IPS-11a (cell line): ENCODE measurements around the gene VTN.

Source experiments
- H3K4me3 ChIP-seq: one replicate; pipeline ENCODE4 v1.5.1; 2013; ENCODE audit warnings: low read depth, low read length, control low read depth

VTN gene

DNA sequence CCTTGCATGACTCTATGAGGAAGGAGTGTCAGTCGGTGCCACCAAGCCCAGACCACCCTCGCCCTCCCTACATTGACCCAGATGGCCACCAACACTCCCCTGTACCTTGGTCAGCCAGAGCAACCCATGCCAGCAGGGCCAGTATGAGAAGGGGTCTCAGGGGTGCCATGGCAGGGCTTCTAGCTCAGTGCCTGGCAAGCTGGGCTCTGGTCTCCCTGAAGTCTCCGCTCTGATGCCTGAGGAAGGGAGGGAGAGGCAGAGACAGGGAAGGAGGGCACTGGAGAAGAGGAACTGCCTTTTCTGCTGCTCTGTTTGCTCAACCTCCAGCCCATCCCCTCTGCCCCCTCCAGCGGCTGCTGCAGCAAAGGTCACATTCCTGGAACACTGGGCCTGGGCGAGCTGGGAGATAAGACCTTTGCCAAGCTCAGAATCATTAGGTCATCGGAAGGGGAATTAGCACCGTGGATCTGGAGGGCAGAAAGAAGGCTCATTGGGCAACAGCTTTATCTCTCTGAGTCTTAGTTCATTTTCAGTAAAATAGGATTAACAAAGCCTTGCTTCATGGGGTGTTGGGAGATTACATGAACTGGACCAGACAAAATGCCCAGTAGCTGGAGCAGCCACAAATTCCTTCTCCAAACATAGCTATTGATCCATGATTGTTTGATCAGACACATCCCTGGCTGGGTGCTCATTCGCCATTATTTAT is at the start of gene VTN:
TSS of gene VTN (minus strand) at position 273 of the 709 bp plus-strand sequence. CDS start at position 169, 104 bp downstream.
- H3K4me3 ChIP-seq: no peak within 1 kb of the TSS

DNA sequence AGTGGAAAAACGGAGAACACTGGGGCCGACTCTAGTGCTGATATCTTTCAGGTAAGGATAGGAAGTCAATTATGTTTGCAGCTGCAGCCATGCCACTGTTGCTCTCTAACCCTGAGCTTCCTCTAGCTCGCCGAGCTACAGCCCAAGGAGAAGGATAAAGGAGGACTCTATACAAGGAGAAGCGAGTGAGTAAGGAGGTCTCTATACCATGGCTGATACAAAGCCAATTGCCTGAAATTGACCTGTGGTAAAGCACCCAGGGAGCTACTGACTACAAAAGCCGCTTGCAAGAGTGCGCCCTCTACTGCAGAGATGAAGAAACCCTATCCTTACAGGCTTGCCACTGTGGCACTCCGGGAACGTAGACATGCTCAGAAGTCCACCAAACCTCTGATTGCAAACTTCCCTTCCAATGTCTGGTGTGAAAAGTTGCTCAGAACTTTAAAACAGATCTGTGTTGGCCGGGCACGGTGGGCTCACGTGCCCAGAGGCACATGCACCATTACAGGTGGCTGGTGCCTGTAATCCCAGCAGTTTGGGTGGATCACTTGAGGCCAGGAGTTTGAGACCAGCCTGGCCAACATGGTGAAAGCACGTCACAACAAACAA is 46.7 kb upstream of the VTN start:
- no peak overlapping the region for H3K4me3 ChIP-seq

DNA sequence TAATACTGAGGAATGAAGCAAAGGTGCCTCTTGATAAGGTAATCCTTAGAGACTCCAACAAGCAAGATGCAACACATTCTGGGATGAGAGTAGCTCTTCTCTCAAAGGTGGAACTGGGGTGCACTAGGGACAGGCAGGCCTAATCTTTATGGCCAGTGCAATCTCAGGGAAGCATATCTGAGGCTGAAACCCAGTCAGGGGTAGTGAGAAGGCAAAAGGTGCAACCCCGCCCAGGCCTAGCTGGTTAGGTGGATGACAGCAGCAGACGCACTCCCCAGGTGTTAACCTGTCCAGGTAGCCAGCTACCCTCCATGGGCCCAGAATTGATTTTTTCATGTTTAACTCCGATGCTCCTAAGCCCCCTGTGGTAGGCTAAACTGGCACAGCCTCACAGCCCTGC is 45.8 kb upstream of the VTN start:
- no peak overlapping the region for H3K4me3 ChIP-seq

DNA sequence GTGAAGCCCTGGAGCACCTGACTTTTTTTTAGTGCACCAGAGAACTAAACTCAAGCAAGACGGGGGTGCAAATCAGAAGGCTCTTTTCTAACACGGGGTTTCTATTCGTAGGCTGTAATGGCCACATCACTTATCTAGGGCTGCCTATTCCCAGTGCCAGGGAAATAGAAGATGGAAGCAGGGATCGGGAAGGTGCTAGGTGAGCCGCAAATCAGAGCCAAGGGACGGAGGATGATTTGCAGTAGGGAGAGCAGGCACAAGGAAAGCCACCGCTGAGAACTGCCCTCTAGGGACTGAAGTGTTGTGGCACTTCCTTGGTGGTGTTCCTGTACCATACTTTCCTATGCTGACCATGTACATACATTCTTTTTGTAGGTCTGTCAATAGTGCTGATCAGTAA is 43.7 kb upstream of the VTN start:
- H3K4me3 ChIP-seq: no peak overlapping the region

DNA sequence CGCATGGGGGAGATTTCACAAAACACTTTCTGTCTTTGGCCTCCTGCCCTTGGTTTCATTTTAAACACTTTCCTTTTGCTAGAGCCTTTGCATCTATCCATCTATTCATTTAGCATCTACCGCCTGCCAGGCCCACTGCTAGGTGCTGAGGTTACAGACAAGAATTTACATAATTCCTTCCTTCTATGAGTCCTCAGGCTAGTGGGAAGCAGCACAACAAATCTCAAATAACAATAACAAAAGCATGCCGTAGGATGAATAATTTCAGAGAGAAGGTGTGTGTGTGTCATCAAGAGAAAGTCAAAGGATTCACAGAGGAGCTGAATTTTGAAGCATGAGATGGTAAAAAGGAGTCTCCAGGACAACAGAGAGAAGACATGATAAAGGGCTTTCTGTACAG is 42.0 kb upstream of the VTN start:
- no peak overlapping the region for H3K4me3 ChIP-seq

DNA sequence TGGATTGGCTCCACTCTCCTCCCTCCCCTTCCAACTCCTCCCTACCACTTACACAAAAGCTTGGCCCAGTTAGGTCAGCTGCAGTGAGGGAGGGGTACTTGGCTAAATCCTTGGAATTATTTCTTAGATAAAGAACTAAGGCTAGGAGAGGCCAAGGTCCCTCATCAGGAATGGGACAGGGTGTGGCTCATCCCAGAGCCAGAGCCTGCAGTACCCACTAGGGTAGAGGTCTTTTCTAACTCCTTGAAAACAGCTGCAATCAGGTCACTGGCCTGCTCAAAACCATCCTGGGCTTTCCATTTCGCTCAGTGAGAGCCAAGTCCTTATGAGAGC is 37.8 kb upstream of the VTN start:
- H3K4me3 ChIP-seq: no peak overlapping the region

DNA sequence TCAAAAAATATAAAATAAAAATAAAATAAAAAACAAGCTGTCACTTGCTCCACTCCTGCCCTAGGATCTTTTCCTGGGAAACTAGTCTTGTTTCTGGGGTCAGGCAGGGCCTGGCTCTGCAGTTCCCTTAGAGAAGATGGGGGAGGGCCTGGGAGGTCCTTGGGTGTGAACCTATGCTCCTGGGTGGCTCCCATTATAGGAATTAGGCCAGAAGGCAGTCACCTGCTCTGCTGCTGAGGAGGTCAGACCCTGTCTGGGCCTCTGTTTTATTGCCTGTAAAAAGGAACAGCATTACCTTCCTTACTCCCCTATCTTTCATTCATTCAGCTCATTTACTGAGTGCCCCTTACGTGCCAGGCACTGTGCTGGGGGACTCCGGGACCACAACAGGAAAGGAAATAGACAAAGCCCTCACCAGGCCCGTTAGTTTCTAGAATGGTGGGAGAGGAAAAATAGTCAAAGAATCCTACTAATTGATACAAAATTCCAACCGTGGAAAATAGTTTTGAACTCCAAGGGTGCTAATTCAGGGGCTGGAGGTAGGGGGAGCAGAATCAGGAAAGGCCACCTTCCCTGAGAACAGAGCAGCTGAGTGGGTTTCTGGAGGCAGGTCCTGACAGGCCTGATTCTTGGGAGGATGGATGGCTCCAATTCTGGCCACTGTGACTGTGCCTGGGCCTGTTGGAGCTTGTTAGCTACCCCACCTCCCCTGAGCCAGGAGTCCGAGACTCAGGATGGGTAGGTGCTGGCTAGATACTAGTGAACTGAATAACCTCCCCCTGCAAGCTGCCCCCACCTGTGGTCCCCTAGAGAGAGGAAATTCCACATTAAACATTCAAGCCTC is 37.2 kb upstream of the VTN start:
- no peak overlapping the region for H3K4me3 ChIP-seq

DNA sequence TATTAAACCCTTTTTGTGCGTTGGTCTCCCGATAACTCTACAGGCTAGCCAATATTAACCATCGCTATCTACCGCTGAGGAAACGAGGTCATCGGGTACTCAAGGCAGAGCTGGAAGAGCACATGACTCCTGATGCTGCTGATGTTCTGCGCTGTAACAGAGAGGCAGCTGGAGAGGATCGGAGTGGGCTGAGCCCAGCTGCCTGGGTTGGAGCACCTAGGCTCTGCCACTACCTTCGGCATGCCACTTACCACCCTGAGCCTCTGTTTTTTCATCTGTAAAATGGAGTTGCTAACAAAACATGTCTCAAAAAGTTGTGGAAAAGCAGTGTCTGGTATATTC is 36.3 kb upstream of the VTN start:
- peak overlapping the region; percentile 56 for H3K4me3 ChIP-seq

DNA sequence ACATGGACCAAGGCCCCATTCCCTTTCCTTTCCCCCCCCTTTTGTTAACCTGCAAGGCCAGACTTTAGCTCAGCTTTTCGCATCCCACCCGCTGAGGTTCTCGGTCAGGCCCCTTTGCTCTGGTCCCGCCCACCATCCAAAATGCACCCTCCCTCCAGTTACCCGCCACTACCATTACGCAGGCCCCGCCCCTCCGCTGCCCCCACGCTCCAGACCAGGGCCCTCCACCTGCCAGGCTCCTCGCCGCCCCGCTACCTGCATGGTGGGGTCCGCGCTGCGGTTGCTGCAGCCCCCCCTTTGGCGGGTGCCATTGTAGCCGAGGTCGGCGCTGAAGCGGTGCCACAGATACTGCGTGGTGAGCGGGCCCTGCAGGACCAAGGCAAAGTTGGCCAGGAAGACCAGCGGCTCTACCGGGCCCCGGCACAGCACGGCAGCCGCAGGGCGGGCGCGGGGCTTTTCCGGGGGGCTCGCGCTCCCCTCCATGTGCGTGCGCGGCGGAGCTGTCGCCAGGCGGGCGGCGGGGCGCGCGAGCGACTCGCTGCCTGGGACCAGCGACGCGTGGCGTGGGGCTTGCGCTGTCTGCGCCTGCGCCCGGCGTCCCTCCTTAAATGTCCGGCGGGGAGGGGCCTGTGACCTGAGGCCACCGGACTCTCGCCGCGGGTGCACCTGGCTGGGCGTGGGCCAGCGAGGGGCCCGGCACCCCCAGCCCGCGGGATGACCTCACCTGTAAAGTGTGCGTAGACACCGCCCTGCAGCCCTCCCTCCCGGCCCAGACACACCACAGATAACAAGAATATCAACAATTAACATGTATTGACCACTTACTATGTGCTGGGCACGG is 35.7 kb upstream of the VTN start, which contains the start of gene SLC46A1:
TSS of gene SLC46A1 (minus strand) at position 581 of the 841 bp plus-strand sequence. CDS start at position 483, 98 bp downstream.
- peak within 1 kb of the TSS; percentile 56 for H3K4me3 ChIP-seq

DNA sequence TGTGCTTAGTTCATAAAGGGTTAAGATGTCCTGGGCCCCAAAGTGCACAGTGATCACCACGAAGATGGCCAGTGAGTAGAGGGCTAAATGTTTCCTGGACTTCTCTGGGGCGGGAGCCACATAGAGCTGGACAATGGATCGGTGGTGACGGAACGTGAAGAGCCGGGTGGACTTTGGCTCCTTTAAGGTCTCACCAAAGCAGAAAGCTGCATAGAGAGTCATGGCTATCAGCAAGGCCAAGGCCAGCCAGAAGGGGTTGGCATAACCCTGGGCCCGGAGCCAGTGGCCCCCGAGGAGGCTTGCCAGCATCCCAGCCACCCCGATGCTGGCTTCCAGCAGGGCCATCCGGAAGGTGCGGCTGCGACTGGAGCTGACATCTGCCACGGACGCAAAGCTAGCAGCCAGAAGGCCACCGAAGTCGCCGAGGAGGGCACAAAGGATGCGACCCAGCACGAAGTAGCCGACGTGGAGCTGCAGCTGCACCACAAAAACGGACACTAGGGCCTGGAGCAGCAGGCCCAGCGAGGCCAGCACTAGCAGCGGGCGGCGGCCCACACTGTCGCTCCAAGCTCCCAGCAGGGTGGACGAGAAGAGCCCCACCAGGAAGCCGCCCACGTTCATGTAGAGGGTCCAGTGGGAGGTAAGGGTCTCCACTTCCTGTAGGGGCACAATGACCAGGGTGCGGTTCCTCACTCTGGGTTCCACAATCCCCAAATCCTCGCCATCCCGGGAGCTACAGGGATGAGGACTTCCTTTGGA is 34.9 kb upstream of the VTN start:
- H3K4me3 ChIP-seq: no peak overlapping the region

DNA sequence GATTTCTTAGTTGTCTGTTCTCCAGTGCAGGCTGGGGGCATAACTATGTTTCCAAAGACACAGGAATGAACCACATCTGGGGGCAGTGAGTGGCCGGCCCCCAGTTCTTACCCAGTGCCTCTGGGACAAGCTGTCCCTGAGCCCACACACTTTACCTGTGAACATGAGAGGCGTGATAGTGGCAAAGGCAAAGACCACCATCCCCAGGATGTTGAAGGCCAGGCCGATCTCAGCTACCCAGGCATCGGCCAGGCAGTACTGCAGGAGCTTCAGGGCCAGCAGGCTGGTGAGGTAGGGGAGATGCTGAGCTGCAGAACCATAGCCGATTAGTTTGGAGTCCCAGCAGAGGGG is 34.3 kb upstream of the VTN start:
- no peak overlapping the region for H3K4me3 ChIP-seq

DNA sequence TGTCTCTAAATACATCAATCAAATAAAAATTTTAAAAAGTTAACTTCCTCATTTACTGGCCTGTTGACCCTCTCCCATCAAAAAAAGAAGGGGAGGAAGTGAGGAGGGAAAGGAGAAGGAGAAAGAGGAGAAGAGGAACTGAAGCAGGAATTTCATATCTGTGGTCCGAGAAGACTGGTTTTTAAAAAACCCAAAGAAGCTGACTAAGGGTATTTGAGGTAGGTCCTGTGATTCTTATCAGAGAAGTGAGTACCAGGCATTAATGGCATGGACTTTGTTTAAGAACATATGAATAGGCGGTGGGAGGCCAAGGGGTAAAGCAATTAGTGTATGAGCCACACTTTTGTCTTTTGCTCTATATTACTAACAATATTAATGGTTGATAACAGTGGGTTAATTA is 33.9 kb upstream of the VTN start:
- H3K4me3 ChIP-seq: no peak overlapping the region

- no peak overlapping the region for H3K4me3 ChIP-seq
Measured at GRCh38 chr17:28402844-28403243, 32.7 kb upstream of the VTN start.

DNA sequence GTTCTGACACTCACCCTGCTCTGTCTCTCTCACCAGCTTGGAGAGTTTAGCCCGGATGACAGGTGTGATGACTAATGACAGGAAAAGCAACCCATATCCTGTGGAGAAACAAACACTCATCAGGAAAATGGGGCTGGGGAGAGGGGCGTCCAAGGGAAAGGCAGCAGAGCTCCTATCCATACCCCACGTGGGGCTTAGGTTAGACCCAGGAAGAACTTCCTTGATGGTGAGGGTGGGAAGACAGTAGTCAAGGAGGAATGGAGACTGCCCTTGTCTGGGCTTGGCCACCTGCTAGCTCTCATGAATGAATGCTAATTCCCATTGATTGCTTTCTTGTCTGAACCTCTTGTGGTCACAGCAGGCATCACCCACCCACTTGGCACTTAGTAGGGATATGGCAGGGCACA is 32.1 kb upstream of the VTN start:
- H3K4me3 ChIP-seq: no peak overlapping the region

- no peak overlapping the region for H3K4me3 ChIP-seq
Measured at GRCh38 chr17:28399808-28400207, 29.7 kb upstream of the VTN start.

DNA sequence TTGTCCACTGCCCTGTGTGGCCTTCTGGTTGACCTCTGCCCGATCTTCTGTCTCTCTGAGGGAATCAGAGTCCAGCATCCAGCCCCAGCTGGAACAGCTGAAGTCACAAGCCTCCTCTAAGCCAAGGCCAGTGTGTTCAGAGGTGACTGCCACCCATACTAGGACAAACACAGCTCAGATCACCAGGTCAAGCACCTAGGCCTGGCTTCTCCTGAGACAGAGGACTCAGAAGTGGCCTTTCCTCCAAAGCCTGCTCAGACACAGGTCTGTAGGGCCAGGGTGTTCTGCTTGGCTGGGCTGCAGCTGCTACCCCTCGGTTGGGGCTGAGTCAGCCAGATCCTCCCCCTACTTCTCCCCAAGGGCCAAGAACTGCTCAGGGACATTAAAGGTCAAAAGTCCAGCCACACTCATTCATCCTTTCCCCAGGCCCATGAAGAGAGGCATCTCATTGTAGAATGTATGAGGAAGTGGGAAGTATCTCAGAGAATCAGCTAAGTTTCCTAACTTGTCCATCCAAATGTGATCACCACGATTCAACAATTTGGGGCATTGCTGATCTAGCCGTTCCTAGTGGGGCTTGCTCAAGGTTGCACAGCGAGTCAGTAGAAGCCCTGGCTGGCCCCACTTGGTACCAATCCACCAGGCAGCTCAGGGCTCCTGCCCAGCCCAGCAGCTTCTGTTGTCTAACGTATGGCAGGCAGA is 28.3 kb upstream of the VTN start:
- H3K4me3 ChIP-seq: no peak overlapping the region

GRCh38 chr17:28397687-28398279 is 27.7 kb upstream of the VTN start:
- no peak overlapping the region for H3K4me3 ChIP-seq

- no peak overlapping the region for H3K4me3 ChIP-seq
Measured at GRCh38 chr17:28397275-28397674, 27.2 kb upstream of the VTN start.

- H3K4me3 ChIP-seq: no peak overlapping the region
Measured at GRCh38 chr17:28396635-28397239, 26.6 kb upstream of the VTN start.
